ENCODE measurements around the gene NFKBIA. TPM values are rescaled to one million over a fixed set of nuclear protein-coding genes. Genes with fewer than 3 reads are reported as not detected.

The NFKBIA gene
- total RNA-seq, 4 donors from 2014 or later = 185 to 379 (median 320) TPM

DNA sequence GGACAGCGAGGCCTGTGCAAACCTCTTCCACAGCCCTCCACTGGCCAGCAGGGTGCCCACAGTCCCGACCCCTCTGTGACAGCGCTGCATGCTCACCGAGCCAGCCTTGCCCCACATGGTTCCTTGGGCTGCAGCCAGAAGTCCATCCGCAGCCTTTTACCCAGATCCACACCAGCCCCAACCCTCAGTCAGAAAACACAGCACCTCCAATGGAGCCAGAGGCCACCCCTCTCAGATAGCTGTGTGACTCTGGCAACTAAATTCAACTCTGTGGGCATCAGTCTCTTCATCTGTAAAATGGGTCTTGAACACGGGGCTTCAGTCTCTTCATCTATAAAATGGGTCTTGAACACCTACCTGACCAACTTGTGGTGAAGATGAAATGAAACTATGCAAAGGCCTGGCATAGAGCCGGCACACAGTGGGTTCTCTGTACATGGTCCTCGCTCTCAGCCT, 38.0 kb downstream of the NFKBIA start:
- Histone ChIP-seq H3K27ac (peak overlapping the region; percentile 63 to 77 (median 66)), H3K4me3 (no peak overlapping the region), H3K36me3 (no peaks in the 10 kb centered on the region), H3K9me3 (no peaks in the 10 kb centered on the region), H3K27me3 (no peaks in the 10 kb centered on the region), H3K4me1 (peaks cover 17 to 28% of the 10 kb centered on the region in 2 donors)
- TF ChIP-seq POLR2A (IDR thresholded peaks at IDR 0.05) = no peak
- TF ChIP-seq, protein P1, sequence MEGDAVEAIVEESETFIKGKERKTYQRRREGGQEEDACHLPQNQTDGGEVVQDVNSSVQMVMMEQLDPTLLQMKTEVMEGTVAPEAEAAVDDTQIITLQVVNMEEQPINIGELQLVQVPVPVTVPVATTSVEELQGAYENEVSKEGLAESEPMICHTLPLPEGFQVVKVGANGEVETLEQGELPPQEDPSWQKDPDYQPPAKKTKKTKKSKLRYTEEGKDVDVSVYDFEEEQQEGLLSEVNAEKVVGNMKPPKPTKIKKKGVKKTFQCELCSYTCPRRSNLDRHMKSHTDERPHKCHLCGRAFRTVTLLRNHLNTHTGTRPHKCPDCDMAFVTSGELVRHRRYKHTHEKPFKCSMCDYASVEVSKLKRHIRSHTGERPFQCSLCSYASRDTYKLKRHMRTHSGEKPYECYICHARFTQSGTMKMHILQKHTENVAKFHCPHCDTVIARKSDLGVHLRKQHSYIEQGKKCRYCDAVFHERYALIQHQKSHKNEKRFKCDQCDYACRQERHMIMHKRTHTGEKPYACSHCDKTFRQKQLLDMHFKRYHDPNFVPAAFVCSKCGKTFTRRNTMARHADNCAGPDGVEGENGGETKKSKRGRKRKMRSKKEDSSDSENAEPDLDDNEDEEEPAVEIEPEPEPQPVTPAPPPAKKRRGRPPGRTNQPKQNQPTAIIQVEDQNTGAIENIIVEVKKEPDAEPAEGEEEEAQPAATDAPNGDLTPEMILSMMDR (IDR thresholded peaks at IDR 0.05 in 4 of 5, conservative IDR thresholded peaks at IDR 0.05 in 1 of 5) = no peak
- intact Hi-C loops (cut with DNase I; ENCODE audit: low total_unique reads) (no loop called here), in situ Hi-C loops (cut with MboI; ENCODE audit: low sequenced_read_pairs in 4 of 4) (no loop called here)
- ATAC-seq = no peak
- DNase-seq = no peak

GRCh38 chr14:35366056-35366451, 38.5 kb downstream of the NFKBIA start:
- intact Hi-C loops (cut with DNase I; ENCODE audit: low total_unique reads) = no loop called here
- ATAC-seq = peak; percentile 57 to 60
- peak in 1 of 2 donors; percentile 60 for DNase-seq
- in situ Hi-C loops (cut with MboI; ENCODE audit: low sequenced_read_pairs in 4 of 4) = no loop called here
- H3K27ac ChIP-seq = peak overlapping the region; percentile 63 to 77 (median 66)
- H3K36me3 ChIP-seq = no peaks in the 10 kb centered on the region
- no peaks in the 10 kb centered on the region for H3K9me3 ChIP-seq
- H3K27me3 ChIP-seq = no peaks in the 10 kb centered on the region
- peaks cover 17 to 28% of the 10 kb centered on the region in 2 donors for H3K4me1 ChIP-seq
- TF ChIP-seq, protein P1 (IDR thresholded peaks at IDR 0.05 in 4 of 5, conservative IDR thresholded peaks at IDR 0.05 in 1 of 5) = no peak
- no peak for TF ChIP-seq POLR2A (IDR thresholded peaks at IDR 0.05)
- no peak overlapping the region for H3K4me3 ChIP-seq

- H3K27me3 ChIP-seq = no peaks in the 10 kb centered on the region
- peak overlapping the region; percentile 63 to 77 (median 66) for H3K27ac ChIP-seq
- TF ChIP-seq, protein P1 (IDR thresholded peaks at IDR 0.05 in 4 of 5, conservative IDR thresholded peaks at IDR 0.05 in 1 of 5) = no peak
- TF ChIP-seq POLR2A (IDR thresholded peaks at IDR 0.05) = peak in 1 of 2 donors; percentile 54
- H3K4me1 ChIP-seq = peaks cover 17 to 28% of the 10 kb centered on the region in 2 donors
- H3K4me3 ChIP-seq = no peak overlapping the region
- DNase-seq (peak; percentile 51 to 80), ATAC-seq (peak; percentile 80 to 83)
- intact Hi-C loops (cut with DNase I; ENCODE audit: low total_unique reads) = loop anchor here (2.0 kb wide), 1 partner anchor 39 kb away; the partner anchor contains the start of gene NFKBIA
- H3K36me3 ChIP-seq = no peaks in the 10 kb centered on the region
- no peaks in the 10 kb centered on the region for H3K9me3 ChIP-seq
- in situ Hi-C loops (cut with MboI; ENCODE audit: low sequenced_read_pairs in 4 of 4) = no loop called here
Measured at GRCh38 chr14:35365130-35366055, 39.2 kb downstream of the NFKBIA start.

DNA sequence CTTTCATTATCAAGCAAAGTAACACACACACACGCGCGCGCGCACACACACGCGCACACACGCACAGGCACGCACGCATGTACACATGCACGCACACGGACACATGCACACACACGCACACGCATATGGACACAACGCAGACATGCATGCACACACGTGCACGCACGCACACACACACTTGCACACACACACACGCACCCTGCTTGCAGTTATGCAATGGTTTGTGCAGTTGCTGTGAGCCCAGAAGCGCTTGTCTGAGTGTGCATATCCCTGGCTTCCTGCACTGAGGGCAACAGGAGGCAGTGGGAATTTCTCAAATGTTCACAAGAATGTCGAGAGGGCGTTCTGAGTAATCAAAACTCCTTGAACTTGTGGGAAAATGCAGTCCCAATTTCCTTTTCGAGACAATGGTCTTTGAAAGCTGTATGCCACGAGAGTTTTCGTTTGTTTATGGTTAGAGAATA, 41.6 kb downstream of the NFKBIA start:
- H3K27ac ChIP-seq = no peak overlapping the region
- in situ Hi-C loops (cut with MboI; ENCODE audit: low sequenced_read_pairs in 4 of 4) = no loop called here
- intact Hi-C loops (cut with DNase I; ENCODE audit: low total_unique reads) = no loop called here
- H3K4me3 ChIP-seq = no peak overlapping the region
- TF ChIP-seq, protein P1 (IDR thresholded peaks at IDR 0.05 in 4 of 5, conservative IDR thresholded peaks at IDR 0.05 in 1 of 5) = no peak
- H3K4me1 ChIP-seq = peaks cover 12 to 17% of the 10 kb centered on the region in 2 donors
- H3K36me3 ChIP-seq = no peaks in the 10 kb centered on the region
- ATAC-seq (no peak), DNase-seq (no peak)
- H3K27me3 ChIP-seq = no peaks in the 10 kb centered on the region
- H3K9me3 ChIP-seq = no peaks in the 10 kb centered on the region
